Thymus (tissue), 11 donors: Measurements from ENCODE around the gene HDAC3. TPM values are rescaled to one million over a fixed set of nuclear protein-coding genes. Genes with fewer than 3 reads are reported as not detected.

Source experiments
- DNase-seq, 9 donors: peaks; one replicate each; pipeline ENCODE4 v3.0.0-alpha.2; 2013; ENCODE audit warnings: low spot score in 9 of 9, low read depth in 6 of 9, missing footprints in 1 of 9
- H3K27ac ChIP-seq, 2 donors: one replicate each; pipeline ENCODE4 v1.5.1; 2013; ENCODE audit warnings: control low read depth in 1 of 2, low read depth in 1 of 2, low read length in 1 of 2, mild to moderate bottlenecking in 1 of 2, moderate library complexity in 1 of 2
- H3K27me3 ChIP-seq, 2 donors: one replicate each; pipeline ENCODE4 v1.5.1; 2013; ENCODE audit warnings: low read length in 1 of 2; ENCODE audit not compliant: control insufficient read depth in 2 of 2, insufficient read depth in 1 of 2
- H3K36me3 ChIP-seq, 2 donors: one replicate each; pipeline ENCODE4 v1.5.1; 2013; ENCODE audit warnings: low read length in 1 of 2, mild to moderate bottlenecking in 1 of 2, moderate library complexity in 1 of 2; ENCODE audit not compliant: control insufficient read depth in 2 of 2, insufficient read depth in 2 of 2
- H3K4me1 ChIP-seq, 2 donors: one replicate each; pipeline ENCODE4 v1.5.1; 2013; ENCODE audit warnings: low read length in 2 of 2; ENCODE audit not compliant: control insufficient read depth in 2 of 2, insufficient read depth in 2 of 2
- H3K4me3 ChIP-seq, 2 donors: one replicate each; pipeline ENCODE4 v1.5.1; 2013; ENCODE audit warnings: low read length in 2 of 2, control low read depth in 1 of 2, mild to moderate bottlenecking in 1 of 2
- H3K9me3 ChIP-seq, 2 donors: one replicate each; pipeline ENCODE4 v1.5.1; 2013; ENCODE audit warnings: low read length in 1 of 2, mild to moderate bottlenecking in 1 of 2; ENCODE audit not compliant: control insufficient read depth in 2 of 2, insufficient read depth in 1 of 2
- WGBS: extraction: QIAGEN DNeasy Blood & Tissue Kit; methylation state at CpG from one replicate; pipeline ENCODE4 v1.1.7; 2013; 5-methylcytosine and 5-hydroxymethylcytosine counted together
- polyA plus RNA-seq: library from polyadenylated mRNA; stranded (reverse); fragments of 200-250 nt; gene quantifications from one replicate; pipeline ENCODE4 v1.2.3, GENCODE V29; 2013
- total RNA-seq: library from RNA; stranded (reverse); fragments of 120-200 nt; gene quantifications from one replicate; pipeline ENCODE4 v1.2.4, GENCODE V29; 2013
- donor health status: healthy.

HDAC3 gene
- total and polyA plus RNA-seq, 2 donors = 55.0 to 82.9 TPM

- Histone ChIP-seq H3K4me3 (no peak overlapping the region), H3K27me3 (peaks cover 0 to 5% of the 10 kb centered on the region in 2 donors), H3K27ac (no peak overlapping the region), H3K36me3 (no peaks in the 10 kb centered on the region), H3K4me1 (no peaks in the 10 kb centered on the region), H3K9me3 (no peaks in the 10 kb centered on the region)
- WGBS = 47% methylated on average over 13 of the region's 13 CpGs
- DNase-seq = peak in 8 of 9 donors; percentile 37 to 76 (median 56)
Measured at GRCh38 chr5:141664733-141665461, 28.2 kb upstream of the HDAC3 start.

GRCh38 chr5:141663506-141663905, 26.9 kb upstream of the HDAC3 start:
- 94% methylated on average over 8 of the region's 8 CpGs for WGBS
- no peak for DNase-seq
- H3K4me1 ChIP-seq = no peaks in the 10 kb centered on the region
- H3K27ac ChIP-seq = no peak overlapping the region
- H3K4me3 ChIP-seq = no peak overlapping the region
- no peaks in the 10 kb centered on the region for H3K9me3 ChIP-seq
- H3K36me3 ChIP-seq = no peaks in the 10 kb centered on the region
- H3K27me3 ChIP-seq = peaks cover 0 to 9% of the 10 kb centered on the region in 2 donors

DNA sequence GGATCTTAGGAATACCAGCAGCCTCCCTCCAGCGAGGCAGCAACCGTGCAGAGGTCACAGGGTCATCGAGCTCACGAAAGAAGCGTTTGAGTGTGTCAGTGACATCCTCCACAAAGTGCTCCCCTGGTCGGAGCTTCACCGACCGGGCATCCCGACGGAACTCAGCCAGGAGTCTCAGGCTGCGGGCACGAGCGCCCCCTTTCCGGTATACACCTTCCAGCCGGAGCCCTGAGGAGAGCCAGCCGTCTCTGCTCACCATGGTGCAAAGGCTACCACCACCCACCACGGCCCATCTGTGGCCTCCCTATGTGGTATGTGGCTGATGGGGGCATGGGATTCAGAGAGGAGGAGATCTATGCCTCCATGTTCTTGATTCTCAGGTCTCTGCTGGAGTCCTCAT, 25.4 kb upstream of the HDAC3 start:
- Histone ChIP-seq H3K4me1 (no peaks in the 10 kb centered on the region), H3K36me3 (no peaks in the 10 kb centered on the region), H3K9me3 (peaks cover 0 to 3% of the 10 kb centered on the region in 2 donors), H3K27me3 (peaks cover 0 to 11% of the 10 kb centered on the region in 2 donors), H3K27ac (no peak overlapping the region), H3K4me3 (no peak overlapping the region)
- 95% methylated on average over 17 of the region's 17 CpGs for WGBS
- DNase-seq = no peak

DNA sequence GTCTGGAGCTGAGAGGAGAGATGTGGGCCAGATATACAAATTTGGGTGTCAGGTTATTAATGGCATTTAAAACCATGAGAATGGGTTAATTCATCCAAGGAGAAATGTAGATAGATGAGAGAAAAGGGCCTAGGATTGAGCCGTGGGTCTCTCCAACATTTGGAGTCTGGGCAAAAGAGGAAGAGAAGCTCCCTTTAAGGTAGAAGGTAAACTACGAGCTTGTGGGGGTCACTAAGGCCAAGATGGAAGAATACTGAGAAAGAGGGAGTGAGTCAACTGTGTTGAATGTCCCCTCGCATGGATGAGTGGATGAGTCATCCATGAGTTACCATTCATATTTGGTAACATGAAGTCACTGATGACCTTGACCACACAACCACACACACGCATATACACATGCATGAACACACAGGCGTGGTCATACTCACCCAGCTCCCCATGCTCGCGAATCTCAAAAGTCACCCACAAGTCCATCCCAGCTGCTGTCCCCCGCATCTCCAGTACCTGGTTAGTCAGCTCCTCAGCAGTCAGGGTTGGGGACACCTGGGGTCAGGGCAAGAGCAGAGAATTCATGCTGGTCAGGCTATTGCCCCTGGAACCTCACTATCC, 21.4 kb upstream of the HDAC3 start:
- H3K27me3 ChIP-seq = peaks cover 0 to 19% of the 10 kb centered on the region in 2 donors
- DNase-seq = no peak
- no peak overlapping the region for H3K27ac ChIP-seq
- H3K4me3 ChIP-seq = no peak overlapping the region
- WGBS = 89% methylated on average over 8 of the region's 8 CpGs
- no peaks in the 10 kb centered on the region for H3K36me3 ChIP-seq
- peaks cover 0 to 3% of the 10 kb centered on the region in 2 donors for H3K9me3 ChIP-seq
- no peaks in the 10 kb centered on the region for H3K4me1 ChIP-seq

DNA sequence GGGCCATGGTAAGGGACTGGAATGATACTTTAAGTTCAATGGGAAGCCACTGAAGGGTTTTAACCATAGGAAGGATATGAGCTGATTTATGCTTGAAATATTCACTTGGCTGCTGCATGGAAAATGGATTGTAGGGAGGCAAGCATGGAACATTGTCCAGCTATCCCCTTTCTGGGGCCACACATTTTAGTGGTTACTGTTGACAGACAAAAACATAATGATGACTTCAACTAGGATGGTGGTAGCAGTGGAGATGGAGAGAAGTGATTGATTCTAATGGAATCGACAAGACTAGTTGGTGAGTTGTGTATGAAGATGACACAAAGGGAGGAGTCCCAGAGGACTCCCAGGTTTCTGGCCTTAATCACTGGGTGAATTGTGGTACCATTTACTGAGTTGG, 20.8 kb upstream of the HDAC3 start:
- Histone ChIP-seq H3K4me3 (no peak overlapping the region), H3K27ac (no peak overlapping the region), H3K9me3 (peaks cover 0 to 3% of the 10 kb centered on the region in 2 donors), H3K36me3 (no peaks in the 10 kb centered on the region), H3K27me3 (peaks cover 0 to 21% of the 10 kb centered on the region in 2 donors), H3K4me1 (no peaks in the 10 kb centered on the region)
- no peak for DNase-seq
- WGBS = 93% methylated on average over 1 of the region's 1 CpG

DNA sequence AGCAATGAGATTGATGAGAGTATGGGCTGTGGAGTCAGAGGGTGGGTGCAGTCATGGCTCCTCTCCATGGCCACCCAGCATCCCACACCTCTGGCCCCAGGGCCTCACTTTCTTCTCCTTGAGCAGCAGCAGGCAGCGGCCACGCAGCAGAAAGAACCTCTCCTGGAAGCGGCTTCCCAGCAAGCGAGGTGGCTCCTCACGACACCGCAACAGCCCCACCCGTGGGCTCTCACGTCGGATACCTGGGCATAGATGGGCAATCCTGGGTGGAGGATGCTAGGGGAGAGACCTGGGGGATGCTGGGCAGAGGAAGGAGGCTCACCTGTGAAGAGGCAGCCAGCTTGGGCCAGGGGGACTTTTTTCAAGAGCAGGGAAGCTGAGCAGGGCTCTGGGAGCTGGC, 19.7 kb upstream of the HDAC3 start:
- Histone ChIP-seq H3K27ac (no peak overlapping the region), H3K36me3 (no peaks in the 10 kb centered on the region), H3K4me1 (peaks cover 4 to 6% of the 10 kb centered on the region in 2 donors), H3K27me3 (peaks cover 0 to 21% of the 10 kb centered on the region in 2 donors), H3K9me3 (peaks cover 0 to 3% of the 10 kb centered on the region in 2 donors), H3K4me3 (no peak overlapping the region)
- 99% methylated on average over 9 of the region's 9 CpGs for WGBS
- no peak for DNase-seq

DNA sequence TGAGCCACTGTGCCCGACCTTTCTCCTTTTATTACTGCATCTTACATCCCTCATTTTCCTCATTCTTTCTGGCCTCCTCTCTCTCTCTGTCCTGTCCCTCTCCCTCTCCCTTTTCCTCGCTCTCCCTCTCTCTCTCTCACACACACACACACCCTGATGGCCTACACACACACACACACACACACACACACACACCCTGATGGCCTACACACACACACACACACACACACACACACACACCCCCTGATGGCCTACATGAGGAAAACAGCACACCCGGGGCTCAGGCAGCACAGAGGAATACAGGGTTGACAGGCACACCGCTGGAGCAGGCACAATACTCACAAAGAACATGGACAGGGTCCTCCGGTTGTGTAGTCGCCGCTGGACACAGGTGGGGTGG, 18.4 kb upstream of the HDAC3 start:
- peaks cover 6 to 13% of the 10 kb centered on the region in 2 donors for H3K4me1 ChIP-seq
- no peak overlapping the region for H3K4me3 ChIP-seq
- H3K36me3 ChIP-seq = no peaks in the 10 kb centered on the region
- H3K9me3 ChIP-seq = peaks cover 0 to 3% of the 10 kb centered on the region in 2 donors
- H3K27me3 ChIP-seq = peaks cover 0 to 25% of the 10 kb centered on the region in 2 donors
- 95% methylated on average over 7 of the region's 7 CpGs for WGBS
- DNase-seq = no peak
- no peak overlapping the region for H3K27ac ChIP-seq

DNA sequence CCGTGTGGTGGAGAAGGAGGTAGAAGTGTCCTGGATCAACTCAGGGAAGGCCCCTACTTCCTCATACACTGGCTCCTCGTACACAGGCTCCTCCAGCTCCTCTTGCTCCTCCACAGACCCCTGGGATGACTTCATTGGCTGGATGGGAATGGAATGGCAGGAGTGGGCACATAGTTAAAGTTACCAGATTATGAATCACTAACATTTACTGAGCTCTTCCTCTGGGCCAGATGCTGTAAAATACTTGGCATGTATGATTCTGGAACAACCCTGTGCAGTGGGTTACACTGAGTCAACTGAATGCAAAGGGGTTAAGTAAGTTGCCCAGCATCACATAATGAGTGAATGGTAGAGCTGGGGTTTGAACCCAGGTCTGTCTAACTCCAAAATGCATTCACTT, 17.6 kb upstream of the HDAC3 start:
- H3K4me1 ChIP-seq = peaks cover 6 to 13% of the 10 kb centered on the region in 2 donors
- 89% methylated on average over 2 of the region's 2 CpGs for WGBS

DNA sequence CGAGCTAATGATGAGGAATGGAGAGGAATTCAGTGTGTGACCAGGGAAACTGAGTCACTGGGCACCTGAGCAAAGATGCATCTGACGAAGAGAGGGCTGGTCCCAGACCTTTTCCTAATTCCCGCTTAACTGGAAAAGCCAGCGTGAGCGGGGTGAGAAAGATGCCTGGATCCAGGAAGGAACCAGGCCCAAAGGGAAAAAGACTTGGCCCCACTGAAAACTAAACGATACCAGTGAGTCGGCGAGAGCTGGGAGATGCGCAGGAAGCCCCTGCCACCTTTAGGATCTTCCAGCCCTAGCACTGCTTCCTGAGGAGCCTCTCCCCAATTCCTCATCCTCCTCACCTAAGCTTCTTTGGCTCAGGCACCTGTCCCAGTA, 15.1 kb upstream of the HDAC3 start:
- Histone ChIP-seq H3K4me3 (peak overlapping the region; percentile 71 to 81), H3K27ac (peak overlapping the region in 1 of 2 donors; percentile 8), H3K36me3 (peaks cover 0 to 5% of the 10 kb centered on the region in 2 donors), H3K27me3 (peaks cover 0 to 20% of the 10 kb centered on the region in 2 donors), H3K4me1 (peaks cover 6 to 13% of the 10 kb centered on the region in 2 donors), H3K9me3 (no peaks in the 10 kb centered on the region)
- DNase-seq = no peak
- WGBS = 70% methylated on average over 9 of the region's 9 CpGs

More for the DNA sequence above, 17.6 kb upstream of the HDAC3 start:
- H3K4me3 ChIP-seq = no peak overlapping the region
- peaks cover 0 to 3% of the 10 kb centered on the region in 2 donors for H3K9me3 ChIP-seq
- DNase-seq = no peak
- H3K27me3 ChIP-seq = peaks cover 0 to 25% of the 10 kb centered on the region in 2 donors
- H3K36me3 ChIP-seq = no peaks in the 10 kb centered on the region
- no peak overlapping the region for H3K27ac ChIP-seq
